Neural cell (in vitro differentiated cells): ENCODE results near the gene SYTL4. TPM values are rescaled to one million over a fixed set of nuclear protein-coding genes. Genes with fewer than 3 reads are reported as not detected.

Experiments
- H2AFZ ChIP-seq: fragments of 200-600, 300-800 bp; sonication (generic), shearing (Covaris generic); 2 replicates; pipeline ENCODE4 v1.6.0; 2014; ENCODE audit warnings: low read depth, mild to moderate bottlenecking, antibody characterized with exemption, low read length, moderate library complexity
- H3F3A ChIP-seq: fragments of 200-600 bp; shearing (Covaris generic); 2 replicates; pipeline ENCODE4 v1.6.1; 2016; ENCODE audit warnings: mild to moderate bottlenecking, moderate library complexity, mixed read lengths, antibody characterized with exemption, low read length; ENCODE audit not compliant: insufficient read depth, poor library complexity, severe bottlenecking
- H3K27ac ChIP-seq: fragments of 200-600, 300-800 bp; sonication (generic), shearing (Covaris generic); 2 replicates; pipeline ENCODE4 v1.5.1; 2014; ENCODE audit warnings: mild to moderate bottlenecking, low read length, moderate library complexity
- H3K27me3 ChIP-seq: fragments of 300-800, 200-600 bp; sonication (generic), shearing (Covaris generic); 2 replicates; pipeline ENCODE4 v1.6.0; 2014; ENCODE audit warnings: mild to moderate bottlenecking, low read depth, low read length, moderate library complexity; ENCODE audit not compliant: insufficient read depth
- H3K36me3 ChIP-seq: fragments of 300-800, 200-600 bp; sonication (generic), shearing (Covaris generic); 2 replicates; pipeline ENCODE4 v1.5.1; 2014; ENCODE audit warnings: mild to moderate bottlenecking, antibody characterized with exemption, low read length, moderate library complexity; ENCODE audit not compliant: insufficient read depth
- H3K4me2 ChIP-seq: fragments of 300-800, 200-600 bp; sonication (generic), shearing (Covaris generic); 2 replicates; pipeline ENCODE4 v1.6.0; 2014; ENCODE audit warnings: mild to moderate bottlenecking, low read length
- H3K4me3 ChIP-seq: fragments of 300-800, 200-600 bp; sonication (generic), shearing (Covaris generic); 2 replicates; pipeline ENCODE4 v1.5.1; 2014; ENCODE audit warnings: mild to moderate bottlenecking, low read length, moderate library complexity
- H3K79me2 ChIP-seq: fragments of 200-600 bp; shearing (Covaris generic); replicated peaks from 2 replicates; pipeline ENCODE4 v1.6.0; 2014; ENCODE audit warnings: mild to moderate bottlenecking, low read length, moderate library complexity; ENCODE audit not compliant: insufficient read depth
- H3K9ac ChIP-seq: fragments of 300-800, 200-600 bp; sonication (generic), shearing (Covaris generic); 2 replicates; pipeline ENCODE4 v1.6.1; 2016; ENCODE audit warnings: mild to moderate bottlenecking, low read length, mixed read lengths
- H3K9me2 ChIP-seq: fragments of 200-600 bp; shearing (Covaris generic); 2 replicates; pipeline ENCODE4 v1.6.1; 2016; ENCODE audit warnings: mild to moderate bottlenecking, low read length, mixed read lengths; ENCODE audit not compliant: insufficient read depth
- H3K9me3 ChIP-seq: fragments of 200-600, 300-800 bp; sonication (generic), shearing (Covaris generic); 2 replicates; pipeline ENCODE4 v1.6.1; 2016; ENCODE audit warnings: mild to moderate bottlenecking, mixed run types, low read length, moderate library complexity, mixed read lengths
- H4K20me1 ChIP-seq: fragments of 200-600 bp; shearing (Covaris generic); 2 replicates; pipeline ENCODE4 v1.6.1; 2016; ENCODE audit warnings: mild to moderate bottlenecking, mixed run types; ENCODE audit not compliant: insufficient read depth
- CTCF ChIP-seq: fragments of 450-650 bp; IDR thresholded peaks from 2 replicates; pipeline ENCODE4 v1.5.1; 2014; ENCODE audit warnings: antibody characterized with exemption, mild to moderate bottlenecking, moderate library complexity; ENCODE audit not compliant: poor library complexity, severe bottlenecking
- EP300 ChIP-seq: fragments of 450-650 bp; conservative IDR thresholded peaks from 2 replicates; pipeline ENCODE4 v1.6.1; 2014; ENCODE audit warnings: antibody characterized with exemption, mild to moderate bottlenecking, moderate library complexity; ENCODE audit not compliant: poor library complexity, severe bottlenecking
- EZH2 ChIP-seq: fragments of 200-600, 300-800 bp; shearing (Covaris generic), sonication (generic); IDR thresholded peaks from 2 replicates; pipeline ENCODE4 v1.6.1; 2014; ENCODE audit warnings: antibody characterized with exemption, low read length, borderline replicate concordance, mild to moderate bottlenecking; ENCODE audit not compliant: insufficient read depth, poor library complexity, severe bottlenecking
- MXI1 ChIP-seq: fragments of 450-650 bp; conservative IDR thresholded peaks from 2 replicates; pipeline ENCODE4 v1.6.1; 2014; ENCODE audit warnings: antibody characterized with exemption, mild to moderate bottlenecking; ENCODE audit not compliant: poor library complexity, severe bottlenecking
- POLR2AphosphoS5 ChIP-seq: IDR thresholded peaks from 2 replicates; pipeline ENCODE4 v1.6.1; 2012
- RAD21 ChIP-seq: fragments of 450-650 bp; conservative IDR thresholded peaks from 2 replicates; pipeline ENCODE4 v1.6.1; 2014; ENCODE audit warnings: antibody characterized with exemption, mild to moderate bottlenecking, moderate library complexity
- SMC3 ChIP-seq: fragments of 450-650 bp; conservative IDR thresholded peaks from 2 replicates; pipeline ENCODE4 v1.6.1; 2014; ENCODE audit warnings: antibody characterized with exemption, mild to moderate bottlenecking, moderate library complexity; ENCODE audit not compliant: poor library complexity
- TAF1 ChIP-seq: IDR thresholded peaks from 2 replicates; pipeline ENCODE4 v1.6.1; 2012; ENCODE audit warnings: low read depth
- polyA plus RNA-seq: library from polyadenylated mRNA; depleted of rRNA; stranded (reverse); fragments of >200 nt; gene quantifications from 2 replicates; pipeline ENCODE4 v1.2.3, GENCODE V29; 2014
- TF ChIP-seq, protein P1 (sequence below): IDR thresholded peaks from 2 replicates; pipeline ENCODE4 v1.6.1; 2012; ENCODE audit warnings: borderline replicate concordance

SYTL4 gene
- polyA plus RNA-seq, 1 donor from 2014 or later, result 0.11 TPM

DNA sequence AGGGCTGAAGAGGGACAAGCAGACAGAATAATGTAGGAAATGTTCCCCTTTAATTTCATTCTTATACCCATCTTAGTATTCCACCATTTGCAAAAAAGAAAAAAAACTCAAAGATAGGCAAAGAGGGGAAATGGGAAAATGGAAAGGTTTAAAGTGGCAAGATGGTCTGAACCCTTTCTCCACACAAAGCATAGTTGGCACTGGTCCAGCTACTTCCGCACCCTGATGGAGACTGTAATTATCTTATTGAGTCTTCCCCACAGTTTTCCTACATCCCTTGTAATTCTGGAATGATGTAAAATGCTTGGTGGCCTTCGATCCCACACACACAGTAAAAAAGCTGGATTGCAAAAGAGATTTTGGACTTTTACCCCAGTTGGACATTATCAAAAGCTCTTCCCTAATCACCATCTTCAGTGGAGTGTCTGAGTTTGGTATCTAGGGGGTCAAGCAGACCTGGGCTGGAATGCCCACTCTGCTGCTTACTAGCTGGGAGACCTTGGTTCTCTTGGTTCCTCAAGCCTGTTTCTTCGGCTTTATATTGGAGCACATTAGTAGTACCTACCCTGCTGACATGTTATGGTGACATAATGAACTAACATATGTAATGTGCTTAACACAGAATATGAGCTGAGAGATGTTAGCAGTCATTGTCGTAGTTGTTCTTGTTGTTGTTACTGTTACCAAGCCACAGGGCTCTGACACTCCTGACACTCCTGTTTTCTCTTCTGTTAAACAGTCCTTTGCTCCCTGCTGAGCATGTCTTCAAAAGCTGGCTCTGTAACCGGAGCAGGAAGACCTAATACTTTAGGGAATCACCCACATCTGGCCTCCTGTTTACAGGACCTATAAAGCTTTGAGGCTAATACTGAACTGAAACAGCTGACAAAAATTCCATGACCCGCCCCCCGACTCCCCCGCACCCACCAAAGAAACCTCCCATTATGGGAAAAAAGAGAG lies 83.2 kb downstream of the SYTL4 start:
- Histone ChIP-seq H2AFZ (no peak overlapping the region), H3K9me3 (no peaks in the 10 kb centered on the region), H3K79me2 (no peaks in the 10 kb centered on the region), H3K9ac (no peak overlapping the region), H3K4me3 (no peak overlapping the region), H3K9me2 (no peaks in the 10 kb centered on the region), H3F3A (no peaks in the 10 kb centered on the region), H4K20me1 (no peaks in the 10 kb centered on the region), H3K27ac (no peak overlapping the region), H3K27me3 (no peaks in the 10 kb centered on the region), H3K36me3 (no peaks in the 10 kb centered on the region), H3K4me2 (no peak overlapping the region)
- TF ChIP-seq CTCF (no peak), RAD21 (no peak), SMC3 (no peak), POLR2AphosphoS5 (no peak), MXI1 (no peak), EZH2 (no peak), TAF1 (no peak), EP300 (no peak)
- TF ChIP-seq, protein P1, sequence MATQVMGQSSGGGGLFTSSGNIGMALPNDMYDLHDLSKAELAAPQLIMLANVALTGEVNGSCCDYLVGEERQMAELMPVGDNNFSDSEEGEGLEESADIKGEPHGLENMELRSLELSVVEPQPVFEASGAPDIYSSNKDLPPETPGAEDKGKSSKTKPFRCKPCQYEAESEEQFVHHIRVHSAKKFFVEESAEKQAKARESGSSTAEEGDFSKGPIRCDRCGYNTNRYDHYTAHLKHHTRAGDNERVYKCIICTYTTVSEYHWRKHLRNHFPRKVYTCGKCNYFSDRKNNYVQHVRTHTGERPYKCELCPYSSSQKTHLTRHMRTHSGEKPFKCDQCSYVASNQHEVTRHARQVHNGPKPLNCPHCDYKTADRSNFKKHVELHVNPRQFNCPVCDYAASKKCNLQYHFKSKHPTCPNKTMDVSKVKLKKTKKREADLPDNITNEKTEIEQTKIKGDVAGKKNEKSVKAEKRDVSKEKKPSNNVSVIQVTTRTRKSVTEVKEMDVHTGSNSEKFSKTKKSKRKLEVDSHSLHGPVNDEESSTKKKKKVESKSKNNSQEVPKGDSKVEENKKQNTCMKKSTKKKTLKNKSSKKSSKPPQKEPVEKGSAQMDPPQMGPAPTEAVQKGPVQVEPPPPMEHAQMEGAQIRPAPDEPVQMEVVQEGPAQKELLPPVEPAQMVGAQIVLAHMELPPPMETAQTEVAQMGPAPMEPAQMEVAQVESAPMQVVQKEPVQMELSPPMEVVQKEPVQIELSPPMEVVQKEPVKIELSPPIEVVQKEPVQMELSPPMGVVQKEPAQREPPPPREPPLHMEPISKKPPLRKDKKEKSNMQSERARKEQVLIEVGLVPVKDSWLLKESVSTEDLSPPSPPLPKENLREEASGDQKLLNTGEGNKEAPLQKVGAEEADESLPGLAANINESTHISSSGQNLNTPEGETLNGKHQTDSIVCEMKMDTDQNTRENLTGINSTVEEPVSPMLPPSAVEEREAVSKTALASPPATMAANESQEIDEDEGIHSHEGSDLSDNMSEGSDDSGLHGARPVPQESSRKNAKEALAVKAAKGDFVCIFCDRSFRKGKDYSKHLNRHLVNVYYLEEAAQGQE, result no peak

DNA sequence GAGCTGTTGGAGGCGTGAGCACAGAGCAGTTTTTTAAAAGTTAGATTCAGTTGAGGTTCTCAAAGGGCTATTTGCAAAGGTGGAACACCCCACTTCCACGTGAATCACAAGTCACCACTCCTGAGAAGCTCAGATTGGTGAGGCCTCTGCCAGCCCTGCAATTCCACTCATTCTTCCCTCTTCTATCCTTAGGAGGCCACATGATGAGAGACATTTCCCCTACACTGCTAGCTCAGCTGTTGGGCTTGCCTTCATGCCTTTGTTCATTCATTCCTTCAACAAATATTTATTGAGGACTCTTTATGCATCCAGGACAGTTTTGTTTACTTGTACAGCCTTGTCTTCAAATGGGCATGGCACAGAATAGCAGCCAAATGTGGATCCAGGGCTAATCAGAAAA lies 84.2 kb downstream of the SYTL4 start:
- Histone ChIP-seq H3K4me3 (no peak overlapping the region), H3K79me2 (no peaks in the 10 kb centered on the region), H3K27me3 (no peaks in the 10 kb centered on the region), H4K20me1 (no peaks in the 10 kb centered on the region), H3K9me2 (no peaks in the 10 kb centered on the region), H3K9ac (no peak overlapping the region), H3K9me3 (no peaks in the 10 kb centered on the region), H3K27ac (no peak overlapping the region), H3K4me2 (no peak overlapping the region), H2AFZ (no peak overlapping the region), H3K36me3 (no peaks in the 10 kb centered on the region), H3F3A (no peaks in the 10 kb centered on the region)
- no peak for TF ChIP-seq SMC3
- TF ChIP-seq RAD21, result no peak
- no peak for TF ChIP-seq TAF1
- TF ChIP-seq EP300, result no peak
- no peak for TF ChIP-seq MXI1
- no peak for TF ChIP-seq CTCF
- TF ChIP-seq POLR2AphosphoS5, result no peak
- TF ChIP-seq, protein P1, result no peak
- no peak for TF ChIP-seq EZH2
